HepG2 (cell line): Measurements from ENCODE around the gene TNXB. TPM values are rescaled to one million over a fixed set of nuclear protein-coding genes. Genes with fewer than 3 reads are reported as not detected.

Experiments used
- ATAC-seq: fragments of 200-7000 bp; cut with Tn5 transposase; 3 replicates; pipeline ENCODE4 v1.9.1; 2020; ENCODE audit warnings: mild to moderate bottlenecking, moderate library complexity
- BruUV-seq: library from RNA; stranded (reverse); fragments of 400-500 nt; replicated peaks from 2 replicates; lab custom pipeline; 2021; lab: Mats Ljungman, UMichigan
- CTCF ChIA-PET: fragments of 300-600 bp; formaldehyde crosslinking; extraction: SDS; loops from one replicate; lab custom pipeline; 2021; ENCODE audit warnings: low total read pairs, inconsistent platforms, low intra/inter-chr PET ratio; lab: Yijun Ruan, JAX
- POLR2A ChIA-PET: fragments of 350-600 bp; sonication (Branson Sonifier 250); formaldehyde crosslinking; loops from one replicate; lab custom pipeline; 2020; ENCODE audit warnings: antibody characterized with exemption, inconsistent platforms; lab: Yijun Ruan, JAX
- DNase-seq: peaks from one replicate; pipeline ENCODE4 v3.0.0-alpha.2; 2015; ENCODE audit warnings: low spot score
- FAIRE-seq: peaks from 3 replicates; lab custom pipeline; 2011; peaks lifted over from hg19 to GRCh38; lab: Jason Lieb, UNC
- H2AFZ ChIP-seq: one replicate; pipeline ENCODE4 v1.6.1; 2011; ENCODE audit warnings: low read length, inconsistent platforms
- H3K27ac ChIP-seq: fragments of 300-600 bp; 3 replicates; pipeline ENCODE4 v1.8.0; 2011; ENCODE audit warnings: mixed run types, mild to moderate bottlenecking, mixed read lengths, low read length, inconsistent platforms; ENCODE audit not compliant: insufficient read depth; ENCODE audit errors: extremely low read length
- H3K27me3 ChIP-seq, 2 experiments: fragments of 200-600 bp in 1 of 2; 2 replicates in 1 of 2; 3 replicates in 1 of 2; pipeline versions ENCODE4 v1.6.0 to v1.8.0; 2011; ENCODE audit warnings: low read length in 2 of 2, mild to moderate bottlenecking in 2 of 2, moderate library complexity in 2 of 2, inconsistent platforms in 1 of 2; ENCODE audit not compliant: insufficient read depth in 2 of 2, control insufficient read depth in 1 of 2
- H3K36me3 ChIP-seq, 2 experiments: fragments of 200-600 bp in 1 of 2; replicated peaks in 1 of 2; 2 replicates in 1 of 2; 3 replicates in 1 of 2; pipeline versions ENCODE4 v1.5.1 to v1.8.0; 2011; ENCODE audit warnings: low read length in 2 of 2, inconsistent platforms in 1 of 2; ENCODE audit not compliant: insufficient read depth in 2 of 2, control insufficient read depth in 1 of 2
- H3K4me1 ChIP-seq: 2 replicates; pipeline ENCODE4 v1.5.1; 2012; ENCODE audit warnings: low read length, inconsistent platforms; ENCODE audit not compliant: insufficient read depth
- H3K4me2 ChIP-seq: 2 replicates; pipeline ENCODE4 v1.6.0; 2011; ENCODE audit warnings: low read depth, low read length, inconsistent platforms
- H3K4me3 ChIP-seq, 3 experiments: fragments of 200-600 bp in 1 of 3; sonication (generic), shearing (Covaris generic) in 1 of 3; replicated peaks in 1 of 3; 2 replicates each; pipeline ENCODE4 v1.5.1; 2011 to 2016; ENCODE audit warnings: low read length in 3 of 3, inconsistent platforms in 2 of 3, low read depth in 2 of 3, mild to moderate bottlenecking in 2 of 3, control low read depth in 1 of 3, mixed read lengths in 1 of 3; ENCODE audit not compliant: insufficient read depth in 1 of 3
- H3K79me2 ChIP-seq: one replicate; pipeline ENCODE4 v1.6.1; 2011; ENCODE audit warnings: low read length, inconsistent platforms; ENCODE audit not compliant: insufficient read depth
- H3K9ac ChIP-seq: 2 replicates; pipeline ENCODE4 v1.6.0; 2011; ENCODE audit warnings: mild to moderate bottlenecking, low read depth, low read length, inconsistent platforms; ENCODE audit not compliant: insufficient read depth
- H3K9me3 ChIP-seq: 2 replicates; pipeline ENCODE4 v1.5.1; 2012; ENCODE audit warnings: mild to moderate bottlenecking, low read length
- H4K20me1 ChIP-seq: 2 replicates; pipeline ENCODE4 v1.6.0; 2011; ENCODE audit warnings: inconsistent platforms, mild to moderate bottlenecking, low read length, moderate library complexity; ENCODE audit not compliant: insufficient read depth
- FOXM1 ChIP-seq: sonication (generic); formaldehyde crosslinking; IDR thresholded peaks from 2 replicates; pipeline ENCODE4 v1.5.0; 2020; ENCODE audit warnings: missing genetic modification reagents
- RORA ChIP-seq: sonication (generic); formaldehyde crosslinking; IDR thresholded peaks from 2 replicates; pipeline ENCODE4 v1.5.0; 2020; ENCODE audit warnings: mild to moderate bottlenecking, missing genetic modification reagents, moderate library complexity
- RXRA ChIP-seq: sonication (generic); formaldehyde crosslinking; IDR thresholded peaks from 2 replicates; pipeline ENCODE4 v1.5.1; 2020; ENCODE audit warnings: missing genetic modification reagents
- ZBTB20 ChIP-seq: sonication (generic); formaldehyde crosslinking; IDR thresholded peaks from 2 replicates; pipeline ENCODE4 v1.8.1; 2023; ENCODE audit warnings: missing genetic modification reagents, low read depth, mild to moderate bottlenecking, borderline replicate concordance
- ZBTB40 ChIP-seq, 2 experiments: fragments of 450-650 bp in 1 of 2; sonication (generic) in 1 of 2; formaldehyde crosslinking in 1 of 2; IDR thresholded peaks; 2 replicates each; pipeline versions ENCODE4 v1.6.1 to v1.8.0; 2016 to 2022; ENCODE audit warnings: antibody characterized with exemption in 1 of 2, mild to moderate bottlenecking in 1 of 2, missing genetic modification reagents in 1 of 2
- WGBS: methylation state at CpG from one replicate; pipeline ENCODE4 v1.1.6; 2017; ENCODE audit warnings: low lambda C conversion rate; 5-methylcytosine and 5-hydroxymethylcytosine counted together
- in situ Hi-C: cut with HindIII; loops from 2 replicates; pipeline ENCODE4 v1.10.0; 2017; ENCODE audit warnings: low pct_unique_long_range_greater_than_20kb; ENCODE audit not compliant: extremely low pct_ligation_motif_present
- intact Hi-C: fragments of 100-400 bp; cut with micrococcal nuclease; formaldehyde crosslinking; loops from one replicate; pipeline ENCODE4 v1.10.0; 2022; ENCODE audit not compliant: unreplicated experiment
- polyA plus RNA-seq, 8 experiments: library from polyadenylated mRNA; depleted of rRNA in 3 of 8; stranded (reverse) in 7 of 8; unstranded in 1 of 8; fragments of >200 nt; fragmentation: Illumina TruSeq in 4 of 8; extraction: Trizol in 4 of 8; gene quantifications; 2 replicates each; pipeline versions ENCODE4 v1.2.1 to v1.2.3, GENCODE V29; 2011 to 2016; ENCODE audit warnings: low read depth in 4 of 8, missing spikeins in 1 of 8, mixed read lengths in 1 of 8; ENCODE audit not compliant: insufficient read depth in 1 of 8
- total RNA-seq, 5 experiments: library from RNA; depleted of rRNA; stranded (reverse); fragments of >200 nt; fragmentation: Illumina TruSeq; extraction: Trizol; gene quantifications; 2 replicates each; pipeline ENCODE4 v1.2.3, GENCODE V29; 2016; ENCODE audit warnings: low read depth in 1 of 5
- TF ChIP-seq, protein P1 (sequence below): sonication (generic); formaldehyde crosslinking; IDR thresholded peaks from 2 replicates; pipeline ENCODE4 v1.4.0; 2020; ENCODE audit warnings: missing genetic modification reagents, borderline replicate concordance
- TF ChIP-seq, protein P2 (sequence below): sonication (generic); formaldehyde crosslinking; IDR thresholded peaks from 2 replicates; pipeline ENCODE4 v1.8.1; 2023; ENCODE audit warnings: mild to moderate bottlenecking, missing genetic modification reagents

Gene TNXB
- total and polyA plus RNA-seq, 2 of the 13 experiments (the other 11 are each of a cell fraction or from before 2014, with no cell fraction given) = 1.6 to 2.7 TPM

GRCh38 chr6:32112431-32112980, 3.4 kb upstream of the TNXB start:
- peaks cover 3 to 21% of the 10 kb centered on the region in 2 experiments for H3K36me3 ChIP-seq
- H3K27me3 ChIP-seq = peaks cover 0 to 12% of the 10 kb centered on the region in 2 experiments; a peak in 3 of 5 replicates
- no peaks in the 10 kb centered on the region for H3K79me2 ChIP-seq
- H3K4me3 ChIP-seq = no peak overlapping the region
- WGBS = 86% methylated on average over 9 of the region's 9 CpGs
- ATAC-seq (no peak), FAIRE-seq (no peak), DNase-seq (no peak)
- BruUV-seq = no TSS peak
- H3K4me2 ChIP-seq = no peak overlapping the region
- no peak overlapping the region for H3K9ac ChIP-seq
- ChIA-PET CTCF (no interaction called here), POLR2A (no interaction called here)
- in situ Hi-C loops (no loop called here), intact Hi-C loops (no loop called here)
- H3K9me3 ChIP-seq = no peaks in the 10 kb centered on the region
- no peak overlapping the region for H3K27ac ChIP-seq
- peaks cover 16% of the 10 kb centered on the region for H3K4me1 ChIP-seq
- H4K20me1 ChIP-seq = no peaks in the 10 kb centered on the region
- H2AFZ ChIP-seq = no peak overlapping the region
- TF ChIP-seq, protein P1, sequence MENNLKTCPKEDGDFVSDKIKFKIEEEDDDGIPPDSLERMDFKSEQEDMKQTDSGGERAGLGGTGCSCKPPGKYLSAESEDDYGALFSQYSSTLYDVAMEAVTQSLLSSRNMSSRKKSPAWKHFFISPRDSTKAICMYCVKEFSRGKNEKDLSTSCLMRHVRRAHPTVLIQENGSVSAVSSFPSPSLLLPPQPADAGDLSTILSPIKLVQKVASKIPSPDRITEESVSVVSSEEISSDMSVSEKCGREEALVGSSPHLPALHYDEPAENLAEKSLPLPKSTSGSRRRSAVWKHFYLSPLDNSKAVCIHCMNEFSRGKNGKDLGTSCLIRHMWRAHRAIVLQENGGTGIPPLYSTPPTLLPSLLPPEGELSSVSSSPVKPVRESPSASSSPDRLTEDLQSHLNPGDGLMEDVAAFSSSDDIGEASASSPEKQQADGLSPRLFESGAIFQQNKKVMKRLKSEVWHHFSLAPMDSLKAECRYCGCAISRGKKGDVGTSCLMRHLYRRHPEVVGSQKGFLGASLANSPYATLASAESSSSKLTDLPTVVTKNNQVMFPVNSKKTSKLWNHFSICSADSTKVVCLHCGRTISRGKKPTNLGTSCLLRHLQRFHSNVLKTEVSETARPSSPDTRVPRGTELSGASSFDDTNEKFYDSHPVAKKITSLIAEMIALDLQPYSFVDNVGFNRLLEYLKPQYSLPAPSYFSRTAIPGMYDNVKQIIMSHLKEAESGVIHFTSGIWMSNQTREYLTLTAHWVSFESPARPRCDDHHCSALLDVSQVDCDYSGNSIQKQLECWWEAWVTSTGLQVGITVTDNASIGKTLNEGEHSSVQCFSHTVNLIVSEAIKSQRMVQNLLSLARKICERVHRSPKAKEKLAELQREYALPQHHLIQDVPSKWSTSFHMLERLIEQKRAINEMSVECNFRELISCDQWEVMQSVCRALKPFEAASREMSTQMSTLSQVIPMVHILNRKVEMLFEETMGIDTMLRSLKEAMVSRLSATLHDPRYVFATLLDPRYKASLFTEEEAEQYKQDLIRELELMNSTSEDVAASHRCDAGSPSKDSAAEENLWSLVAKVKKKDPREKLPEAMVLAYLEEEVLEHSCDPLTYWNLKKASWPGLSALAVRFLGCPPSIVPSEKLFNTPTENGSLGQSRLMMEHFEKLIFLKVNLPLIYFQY (CRISPR knock-in tag) = no peak
- TF ChIP-seq FOXM1 (CRISPR knock-in tag) (no peak), RORA (CRISPR knock-in tag) (no peak), RXRA (no peak), ZBTB20 (CRISPR knock-in tag) (no peak), ZBTB40 (IDR thresholded peaks at IDR 0.05) (no peak), ZBTB40 (CRISPR knock-in tag; IDR thresholded peaks at IDR 0.05) (no peak)
- TF ChIP-seq, protein P2, sequence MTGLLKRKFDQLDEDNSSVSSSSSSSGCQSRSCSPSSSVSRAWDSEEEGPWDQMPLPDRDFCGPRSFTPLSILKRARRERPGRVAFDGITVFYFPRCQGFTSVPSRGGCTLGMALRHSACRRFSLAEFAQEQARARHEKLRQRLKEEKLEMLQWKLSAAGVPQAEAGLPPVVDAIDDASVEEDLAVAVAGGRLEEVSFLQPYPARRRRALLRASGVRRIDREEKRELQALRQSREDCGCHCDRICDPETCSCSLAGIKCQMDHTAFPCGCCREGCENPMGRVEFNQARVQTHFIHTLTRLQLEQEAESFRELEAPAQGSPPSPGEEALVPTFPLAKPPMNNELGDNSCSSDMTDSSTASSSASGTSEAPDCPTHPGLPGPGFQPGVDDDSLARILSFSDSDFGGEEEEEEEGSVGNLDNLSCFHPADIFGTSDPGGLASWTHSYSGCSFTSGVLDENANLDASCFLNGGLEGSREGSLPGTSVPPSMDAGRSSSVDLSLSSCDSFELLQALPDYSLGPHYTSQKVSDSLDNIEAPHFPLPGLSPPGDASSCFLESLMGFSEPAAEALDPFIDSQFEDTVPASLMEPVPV (CRISPR knock-in tag) = no peak
